Neutrophil (primary cell): Measurements from ENCODE around the gene CACNA2D3.

Experiments used
- H3K27ac ChIP-seq: fragments of 200-600 bp; sonication (generic); 2 replicates; pipeline ENCODE4 v1.5.1; 2016; ENCODE audit warnings: mild to moderate bottlenecking, moderate library complexity
- H3K27me3 ChIP-seq: fragments of 200-600 bp; sonication (generic); 2 replicates; pipeline ENCODE4 v1.6.0; 2016; ENCODE audit warnings: mild to moderate bottlenecking
- H3K36me3 ChIP-seq: fragments of 200-600 bp; sonication (generic); 2 replicates; pipeline ENCODE4 v1.5.1; 2017
- H3K4me1 ChIP-seq, 2 experiments: fragments of 200-600 bp in 1 of 2; sonication (generic) in 1 of 2; 1 replicate in 1 of 2; 2 replicates in 1 of 2; pipeline versions ENCODE4 v1.5.1 to v1.6.1; 2013 to 2016; ENCODE audit warnings: low read depth in 1 of 2, low read length in 1 of 2, mild to moderate bottlenecking in 1 of 2, moderate library complexity in 1 of 2; ENCODE audit not compliant: control insufficient read depth in 1 of 2, insufficient read depth in 1 of 2
- H3K4me3 ChIP-seq, 2 experiments: fragments of 200-600 bp in 1 of 2; sonication (generic) in 1 of 2; 1 replicate in 1 of 2; 2 replicates in 1 of 2; pipeline ENCODE4 v1.5.1; 2013 to 2016; ENCODE audit warnings: low read depth in 1 of 2, low read length in 1 of 2, mild to moderate bottlenecking in 1 of 2, moderate library complexity in 1 of 2
- H3K9me3 ChIP-seq: fragments of 200-600 bp; sonication (generic); 2 replicates; pipeline ENCODE4 v1.5.1; 2016
- CTCF ChIP-seq: fragments of 200-600 bp; sonication (generic); IDR thresholded peaks from 2 replicates; pipeline ENCODE4 v1.5.1; 2016; ENCODE audit warnings: antibody characterized with exemption

Gene CACNA2D3

GRCh38 chr3:54337846-54338245 is 215.5 kb downstream of the CACNA2D3 start:
- Histone ChIP-seq H3K36me3 (no peaks in the 10 kb centered on the region), H3K27me3 (peaks cover 13% of the 10 kb centered on the region), H3K9me3 (no peaks in the 10 kb centered on the region), H3K4me3 (no peak overlapping the region), H3K27ac (no peak overlapping the region), H3K4me1 (no peaks in the 10 kb centered on the region)
- no peak for TF ChIP-seq CTCF

DNA sequence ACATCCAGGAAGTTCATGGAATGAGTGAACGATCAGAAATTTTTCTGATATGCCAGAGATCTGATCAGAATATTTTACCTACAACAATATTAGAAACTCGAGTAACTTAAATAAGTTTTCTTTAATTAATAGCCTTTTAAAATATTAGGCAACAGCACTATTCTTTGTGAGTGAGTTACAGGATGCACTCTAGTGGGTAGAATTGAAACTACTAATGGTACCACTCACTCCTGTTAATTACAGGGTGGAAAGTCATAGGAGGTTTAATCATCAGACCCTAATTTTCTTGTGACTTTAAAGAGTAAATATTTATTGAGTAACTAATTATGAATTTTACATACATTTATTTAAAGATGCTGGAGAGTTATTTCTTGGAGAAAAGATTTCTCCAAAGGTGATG is 217.3 kb downstream of the CACNA2D3 start:
- Histone ChIP-seq H3K9me3 (no peaks in the 10 kb centered on the region), H3K4me1 (no peaks in the 10 kb centered on the region), H3K4me3 (no peak overlapping the region), H3K27me3 (peaks cover 22% of the 10 kb centered on the region), H3K27ac (no peak overlapping the region), H3K36me3 (no peaks in the 10 kb centered on the region)
- no peak for TF ChIP-seq CTCF

DNA sequence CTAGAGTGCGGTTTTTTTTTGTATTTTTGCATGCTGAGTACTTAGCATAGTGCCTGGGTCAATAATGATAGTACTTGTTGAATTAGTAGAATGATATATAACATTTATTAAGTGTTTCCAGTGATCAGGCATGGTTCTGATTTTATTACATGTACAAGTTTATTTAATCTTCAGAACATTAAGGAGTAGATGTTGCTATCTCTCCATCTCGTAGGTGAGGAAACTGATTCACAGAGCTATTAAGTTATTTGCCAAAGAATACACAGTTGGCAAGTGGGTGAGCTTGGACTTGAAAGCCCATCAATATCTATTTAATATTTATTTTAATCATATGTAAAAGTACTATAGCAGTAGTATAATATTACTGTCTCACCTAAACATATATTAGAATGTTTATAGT is 219.5 kb downstream of the CACNA2D3 start:
- Histone ChIP-seq H3K36me3 (no peaks in the 10 kb centered on the region), H3K4me1 (no peaks in the 10 kb centered on the region), H3K9me3 (no peaks in the 10 kb centered on the region), H3K27ac (no peak overlapping the region), H3K27me3 (peaks cover 22% of the 10 kb centered on the region), H3K4me3 (no peak overlapping the region)
- no peak for TF ChIP-seq CTCF

DNA sequence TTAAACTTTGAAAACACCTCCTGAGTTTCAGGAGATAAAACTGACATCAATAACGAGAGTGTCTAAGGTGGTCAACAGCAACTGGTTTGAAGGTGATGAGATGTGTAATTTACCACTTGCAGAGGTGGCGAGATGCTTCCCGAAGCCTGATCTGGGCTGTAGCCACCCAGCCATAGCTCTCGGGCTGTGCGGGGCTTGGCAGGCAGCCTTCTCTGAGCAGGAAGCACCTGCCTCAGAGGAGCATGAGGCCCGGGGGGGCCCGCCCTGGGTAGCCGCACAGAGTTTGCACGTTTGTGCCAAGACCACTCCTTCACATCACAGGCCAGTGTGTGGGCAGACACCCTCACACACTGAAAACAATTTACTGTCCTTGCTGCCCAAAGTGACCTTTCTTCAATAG is 220.3 kb downstream of the CACNA2D3 start:
- no peaks in the 10 kb centered on the region for H3K9me3 ChIP-seq
- no peak for TF ChIP-seq CTCF
- H3K4me3 ChIP-seq: no peak overlapping the region
- peaks cover 22% of the 10 kb centered on the region for H3K27me3 ChIP-seq
- H3K27ac ChIP-seq: no peak overlapping the region
- no peaks in the 10 kb centered on the region for H3K36me3 ChIP-seq
- no peaks in the 10 kb centered on the region for H3K4me1 ChIP-seq

- Histone ChIP-seq H3K27ac (no peak overlapping the region), H3K9me3 (no peaks in the 10 kb centered on the region), H3K27me3 (peaks cover 22% of the 10 kb centered on the region), H3K4me3 (no peak overlapping the region), H3K4me1 (no peaks in the 10 kb centered on the region), H3K36me3 (no peaks in the 10 kb centered on the region)
- no peak for TF ChIP-seq CTCF
These were observed 221.1 kb downstream of the CACNA2D3 start for GRCh38 chr3:54343495-54343894.
